Activated naive CD8-positive, alpha-beta T cell (primary cell): ENCODE data around the gene DLX5.

Experiments
- H3K27ac Mint-ChIP-seq: one replicate; pipeline ENCODE4 v1.8.0; 2021; ENCODE audit warnings: mixed read lengths
- H3K27me3 Mint-ChIP-seq: one replicate; pipeline ENCODE4 v1.8.0; 2021; ENCODE audit warnings: mixed read lengths
- H3K36me3 Mint-ChIP-seq: one replicate; pipeline ENCODE4 v1.8.0; 2021; ENCODE audit warnings: mixed read lengths
- H3K4me1 Mint-ChIP-seq: one replicate; pipeline ENCODE4 v1.8.0; 2021; ENCODE audit warnings: low read depth, mixed read lengths
- H3K4me3 Mint-ChIP-seq: one replicate; pipeline ENCODE4 v1.8.0; 2021; ENCODE audit warnings: mild to moderate bottlenecking, mixed read lengths
- H3K9me3 Mint-ChIP-seq: one replicate; pipeline ENCODE4 v1.8.0; 2021; ENCODE audit warnings: low read depth, mixed read lengths

DLX5 gene

GRCh38 chr7:97021747-97022490 lies 2.7 kb downstream of the DLX5 start:
- Mint-ChIP-seq H3K4me3 (peak overlapping the region; percentile 27), H3K9me3 (no peaks in the 10 kb centered on the region), H3K36me3 (no peaks in the 10 kb centered on the region), H3K4me1 (peaks cover 58% of the 10 kb centered on the region), H3K27ac (no peak overlapping the region), H3K27me3 (peaks cover 76% of the 10 kb centered on the region)

GRCh38 chr7:97020996-97021746 lies 3.5 kb downstream of the DLX5 start:
- Mint-ChIP-seq H3K27ac (no peak overlapping the region), H3K4me3 (peak overlapping the region; percentile 27), H3K9me3 (no peaks in the 10 kb centered on the region), H3K27me3 (peaks cover 74% of the 10 kb centered on the region), H3K36me3 (no peaks in the 10 kb centered on the region), H3K4me1 (peaks cover 54% of the 10 kb centered on the region)

GRCh38 chr7:97020601-97020995 lies 4.0 kb downstream of the DLX5 start:
- no peak overlapping the region for H3K27ac Mint-ChIP-seq
- H3K36me3 Mint-ChIP-seq, result no peaks in the 10 kb centered on the region
- peaks cover 72% of the 10 kb centered on the region for H3K27me3 Mint-ChIP-seq
- peaks cover 48% of the 10 kb centered on the region for H3K4me1 Mint-ChIP-seq
- no peak overlapping the region for H3K4me3 Mint-ChIP-seq
- H3K9me3 Mint-ChIP-seq, result no peaks in the 10 kb centered on the region

- Mint-ChIP-seq H3K27me3 (peaks cover 70% of the 10 kb centered on the region), H3K4me3 (no peak overlapping the region), H3K9me3 (no peaks in the 10 kb centered on the region), H3K4me1 (peaks cover 43% of the 10 kb centered on the region), H3K27ac (no peak overlapping the region), H3K36me3 (no peaks in the 10 kb centered on the region)
Measured at GRCh38 chr7:97019710-97020225, 4.9 kb downstream of the DLX5 start.

- Mint-ChIP-seq H3K4me3 (no peak overlapping the region), H3K27me3 (peaks cover 68% of the 10 kb centered on the region), H3K9me3 (no peaks in the 10 kb centered on the region), H3K36me3 (no peaks in the 10 kb centered on the region), H3K4me1 (peaks cover 38% of the 10 kb centered on the region), H3K27ac (no peak overlapping the region)
Measured at GRCh38 chr7:97018791-97019531, 5.7 kb downstream of the DLX5 start.

GRCh38 chr7:97018126-97018601 lies 6.5 kb downstream of the DLX5 start:
- peaks cover 68% of the 10 kb centered on the region for H3K27me3 Mint-ChIP-seq
- H3K4me1 Mint-ChIP-seq, result peaks cover 34% of the 10 kb centered on the region
- no peaks in the 10 kb centered on the region for H3K36me3 Mint-ChIP-seq
- H3K9me3 Mint-ChIP-seq, result no peaks in the 10 kb centered on the region
- H3K4me3 Mint-ChIP-seq, result no peak overlapping the region
- no peak overlapping the region for H3K27ac Mint-ChIP-seq

GRCh38 chr7:97017192-97018125 lies 7.2 kb downstream of the DLX5 start:
- Mint-ChIP-seq H3K9me3 (no peaks in the 10 kb centered on the region), H3K27ac (no peak overlapping the region), H3K4me3 (no peak overlapping the region), H3K4me1 (peaks cover 27% of the 10 kb centered on the region), H3K27me3 (peaks cover 66% of the 10 kb centered on the region), H3K36me3 (no peaks in the 10 kb centered on the region)

- no peaks in the 10 kb centered on the region for H3K36me3 Mint-ChIP-seq
- H3K27ac Mint-ChIP-seq, result no peak overlapping the region
- peaks cover 18% of the 10 kb centered on the region for H3K4me1 Mint-ChIP-seq
- no peak overlapping the region for H3K4me3 Mint-ChIP-seq
- H3K9me3 Mint-ChIP-seq, result no peaks in the 10 kb centered on the region
- peaks cover 67% of the 10 kb centered on the region for H3K27me3 Mint-ChIP-seq
Measured at GRCh38 chr7:97016381-97017191, 8.0 kb downstream of the DLX5 start.

- peaks cover 74% of the 10 kb centered on the region for H3K27me3 Mint-ChIP-seq
- H3K27ac Mint-ChIP-seq, result no peak overlapping the region
- H3K9me3 Mint-ChIP-seq, result no peaks in the 10 kb centered on the region
- no peaks in the 10 kb centered on the region for H3K36me3 Mint-ChIP-seq
- peaks cover 16% of the 10 kb centered on the region for H3K4me1 Mint-ChIP-seq
- no peak overlapping the region for H3K4me3 Mint-ChIP-seq
Measured at GRCh38 chr7:97015756-97016380, 8.8 kb downstream of the DLX5 start.

GRCh38 chr7:97015279-97015678 lies 9.4 kb downstream of the DLX5 start:
- peaks cover 72% of the 10 kb centered on the region for H3K27me3 Mint-ChIP-seq
- no peaks in the 10 kb centered on the region for H3K9me3 Mint-ChIP-seq

GRCh38 chr7:97014145-97014750 lies 10.4 kb downstream of the DLX5 start:
- Mint-ChIP-seq H3K4me1 (peaks cover 13% of the 10 kb centered on the region), H3K27ac (no peak overlapping the region), H3K27me3 (peaks cover 71% of the 10 kb centered on the region), H3K4me3 (no peak overlapping the region), H3K36me3 (no peaks in the 10 kb centered on the region), H3K9me3 (no peaks in the 10 kb centered on the region)

More at GRCh38 chr7:97015279-97015678, 9.4 kb downstream of the DLX5 start:
- Mint-ChIP-seq H3K36me3 (no peaks in the 10 kb centered on the region), H3K4me3 (no peak overlapping the region), H3K27ac (no peak overlapping the region), H3K4me1 (peaks cover 13% of the 10 kb centered on the region)

GRCh38 chr7:97013845-97014134 lies 10.8 kb downstream of the DLX5 start:
- H3K4me1 Mint-ChIP-seq, result peaks cover 11% of the 10 kb centered on the region
- peaks cover 69% of the 10 kb centered on the region for H3K27me3 Mint-ChIP-seq
- H3K27ac Mint-ChIP-seq, result no peak overlapping the region
- no peaks in the 10 kb centered on the region for H3K9me3 Mint-ChIP-seq
- no peaks in the 10 kb centered on the region for H3K36me3 Mint-ChIP-seq
- no peak overlapping the region for H3K4me3 Mint-ChIP-seq
